ENCODE results near the gene GLI3.

The GLI3 gene

DNA sequence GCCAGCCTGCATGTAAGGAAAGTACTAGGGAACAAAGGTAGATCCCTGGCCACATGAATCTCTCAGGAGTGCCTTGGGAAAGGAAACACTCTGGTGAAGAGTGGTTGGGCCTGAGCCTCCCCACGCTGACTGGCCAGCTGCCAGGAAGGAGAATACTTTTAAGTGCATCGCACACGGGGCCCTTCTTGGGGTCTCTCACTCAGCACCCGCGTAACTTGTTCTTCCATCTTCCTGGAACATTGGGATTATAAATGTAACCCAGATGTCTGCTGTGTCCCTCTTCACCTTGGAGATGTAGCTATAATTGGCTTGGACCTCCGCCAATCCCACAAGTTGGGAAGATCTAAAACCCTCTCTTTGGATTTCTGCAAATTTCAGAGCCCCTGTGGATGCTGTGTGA lies 4.4 kb upstream of the GLI3 start:
- no peaks in the 10 kb centered on the region for H3K9me3 ChIP-seq (ENCODE audit: severe bottlenecking)

DNA sequence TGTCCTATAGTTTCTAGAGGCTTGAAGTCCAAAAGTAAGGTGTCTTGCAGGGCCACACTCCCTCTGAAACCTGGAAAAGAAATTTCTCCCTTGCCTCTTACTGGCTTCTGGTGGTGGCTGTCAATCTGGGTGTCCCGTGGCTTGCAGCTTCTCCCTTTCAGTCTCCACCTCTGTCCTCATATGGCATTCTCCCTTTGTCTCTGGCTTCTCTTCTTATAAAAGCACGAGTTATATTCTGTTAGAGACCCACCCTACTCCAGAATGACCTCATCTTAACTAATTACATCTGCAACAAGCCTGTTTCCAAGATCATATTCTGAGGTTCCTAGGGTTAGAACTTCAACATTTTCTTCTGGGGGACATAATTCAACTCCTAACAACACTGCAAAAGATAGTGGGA lies 3.4 kb upstream of the GLI3 start:
- H3K4me3 ChIP-seq (ENCODE audit: low read depth, low read length) = no peak overlapping the region
- DNase-seq = no peak
- H3K27ac ChIP-seq = no peak overlapping the region
- TF ChIP-seq, protein P1, sequence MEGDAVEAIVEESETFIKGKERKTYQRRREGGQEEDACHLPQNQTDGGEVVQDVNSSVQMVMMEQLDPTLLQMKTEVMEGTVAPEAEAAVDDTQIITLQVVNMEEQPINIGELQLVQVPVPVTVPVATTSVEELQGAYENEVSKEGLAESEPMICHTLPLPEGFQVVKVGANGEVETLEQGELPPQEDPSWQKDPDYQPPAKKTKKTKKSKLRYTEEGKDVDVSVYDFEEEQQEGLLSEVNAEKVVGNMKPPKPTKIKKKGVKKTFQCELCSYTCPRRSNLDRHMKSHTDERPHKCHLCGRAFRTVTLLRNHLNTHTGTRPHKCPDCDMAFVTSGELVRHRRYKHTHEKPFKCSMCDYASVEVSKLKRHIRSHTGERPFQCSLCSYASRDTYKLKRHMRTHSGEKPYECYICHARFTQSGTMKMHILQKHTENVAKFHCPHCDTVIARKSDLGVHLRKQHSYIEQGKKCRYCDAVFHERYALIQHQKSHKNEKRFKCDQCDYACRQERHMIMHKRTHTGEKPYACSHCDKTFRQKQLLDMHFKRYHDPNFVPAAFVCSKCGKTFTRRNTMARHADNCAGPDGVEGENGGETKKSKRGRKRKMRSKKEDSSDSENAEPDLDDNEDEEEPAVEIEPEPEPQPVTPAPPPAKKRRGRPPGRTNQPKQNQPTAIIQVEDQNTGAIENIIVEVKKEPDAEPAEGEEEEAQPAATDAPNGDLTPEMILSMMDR (IDR thresholded peaks at IDR 0.05; ENCODE audit: low read depth, low read length) = no peak
- peaks cover 43% of the 10 kb centered on the region for H3K27me3 ChIP-seq (ENCODE audit: insufficient read depth, low read depth, severe bottlenecking)
- H3K9me3 ChIP-seq (ENCODE audit: severe bottlenecking) = no peaks in the 10 kb centered on the region
- no peaks in the 10 kb centered on the region for H3K36me3 ChIP-seq

More for the DNA sequence above, 4.4 kb upstream of the GLI3 start:
- DNase-seq = no peak
- Histone ChIP-seq H3K4me3 (ENCODE audit: low read depth, low read length) (no peak overlapping the region), H3K27me3 (ENCODE audit: insufficient read depth, low read depth, severe bottlenecking) (peaks cover 33% of the 10 kb centered on the region), H3K36me3 (no peaks in the 10 kb centered on the region), H3K27ac (no peak overlapping the region)
- TF ChIP-seq, protein P1 (IDR thresholded peaks at IDR 0.05; ENCODE audit: low read depth, low read length) = no peak

DNA sequence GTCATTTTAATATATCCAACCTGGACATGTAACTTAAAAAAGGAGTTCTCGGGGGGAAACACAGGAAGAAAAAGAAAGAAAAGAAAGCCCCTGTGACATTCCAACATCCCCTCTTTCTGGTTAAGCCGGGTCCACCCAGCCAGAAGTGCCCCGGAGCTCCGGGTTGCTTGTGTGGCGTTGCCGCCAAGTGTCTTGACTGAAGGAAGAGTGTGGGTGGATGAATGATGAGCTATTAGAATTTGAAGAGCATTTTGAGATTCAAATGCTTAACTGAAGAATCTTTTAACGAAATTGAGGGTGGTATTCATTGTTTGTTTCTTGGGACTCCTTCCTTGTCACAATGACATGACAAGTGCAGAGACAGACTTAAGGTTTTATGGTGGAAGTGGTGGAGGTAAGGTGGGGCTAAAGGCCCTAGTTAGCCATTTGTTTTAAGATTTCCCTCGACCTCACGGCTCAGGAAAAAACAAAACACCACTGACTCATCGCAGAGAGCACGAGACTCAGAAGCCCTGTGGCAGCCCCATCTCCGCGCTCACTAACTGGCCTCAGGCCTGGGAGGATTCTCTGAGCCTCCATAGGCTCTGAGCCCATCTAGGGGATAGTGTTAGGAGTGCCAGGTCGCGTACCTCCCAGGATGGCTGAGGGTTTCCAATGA lies 1.8 kb upstream of the GLI3 start:
- TF ChIP-seq, protein P1 (IDR thresholded peaks at IDR 0.05; ENCODE audit: low read depth, low read length) = no peak
- Histone ChIP-seq H3K27ac (no peak overlapping the region), H3K36me3 (no peaks in the 10 kb centered on the region), H3K4me3 (ENCODE audit: low read depth, low read length) (no peak overlapping the region), H3K27me3 (ENCODE audit: insufficient read depth, low read depth, severe bottlenecking) (peaks cover 57% of the 10 kb centered on the region), H3K9me3 (ENCODE audit: severe bottlenecking) (no peaks in the 10 kb centered on the region)
- DNase-seq = no peak

DNA sequence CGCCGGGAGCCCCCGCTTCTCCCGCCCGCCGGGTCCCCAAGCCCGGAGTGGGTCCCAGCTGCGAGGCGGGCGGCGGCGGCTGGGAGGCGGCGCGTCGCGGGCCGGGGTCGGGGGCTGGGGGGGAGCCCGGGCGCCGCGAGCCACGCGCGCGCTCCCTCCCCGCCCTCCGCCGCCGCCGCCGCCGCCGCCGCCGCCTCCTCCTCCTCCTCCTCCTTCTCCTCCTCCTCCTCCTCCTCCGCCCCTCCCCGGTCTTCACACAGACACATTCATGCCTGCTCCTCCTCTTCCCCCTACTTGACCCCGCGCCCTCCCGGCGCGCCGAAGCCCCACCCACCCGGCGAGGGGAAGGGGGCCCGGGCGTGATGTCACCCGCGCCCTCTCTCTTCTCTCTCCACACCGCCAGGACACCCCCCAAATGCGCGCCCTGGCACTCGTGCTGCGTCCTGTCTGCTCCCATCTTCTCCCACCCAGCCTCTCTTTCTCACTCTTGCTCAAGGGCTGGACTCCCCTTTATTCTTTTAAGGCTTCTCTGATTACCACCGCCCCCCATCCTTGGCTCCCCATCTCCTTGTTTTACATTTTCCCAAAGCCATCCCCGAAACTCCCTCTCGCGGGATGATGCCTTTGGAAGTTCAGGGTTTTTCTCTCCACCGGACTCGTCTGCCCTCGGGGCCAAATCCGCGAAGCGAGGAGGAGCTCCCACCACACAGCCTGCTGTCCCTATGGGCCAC lies 967 bp upstream of the GLI3 start:
- no peak overlapping the region for H3K27ac ChIP-seq
- no peaks in the 10 kb centered on the region for H3K9me3 ChIP-seq (ENCODE audit: severe bottlenecking)
- peak overlapping the region; percentile 53 for H3K4me3 ChIP-seq (ENCODE audit: low read depth, low read length)
- peak; percentile 7 for DNase-seq
- TF ChIP-seq, protein P1 (IDR thresholded peaks at IDR 0.05; ENCODE audit: low read depth, low read length) = no peak
- peaks cover 64% of the 10 kb centered on the region for H3K27me3 ChIP-seq (ENCODE audit: insufficient read depth, low read depth, severe bottlenecking)
- no peaks in the 10 kb centered on the region for H3K36me3 ChIP-seq

DNA sequence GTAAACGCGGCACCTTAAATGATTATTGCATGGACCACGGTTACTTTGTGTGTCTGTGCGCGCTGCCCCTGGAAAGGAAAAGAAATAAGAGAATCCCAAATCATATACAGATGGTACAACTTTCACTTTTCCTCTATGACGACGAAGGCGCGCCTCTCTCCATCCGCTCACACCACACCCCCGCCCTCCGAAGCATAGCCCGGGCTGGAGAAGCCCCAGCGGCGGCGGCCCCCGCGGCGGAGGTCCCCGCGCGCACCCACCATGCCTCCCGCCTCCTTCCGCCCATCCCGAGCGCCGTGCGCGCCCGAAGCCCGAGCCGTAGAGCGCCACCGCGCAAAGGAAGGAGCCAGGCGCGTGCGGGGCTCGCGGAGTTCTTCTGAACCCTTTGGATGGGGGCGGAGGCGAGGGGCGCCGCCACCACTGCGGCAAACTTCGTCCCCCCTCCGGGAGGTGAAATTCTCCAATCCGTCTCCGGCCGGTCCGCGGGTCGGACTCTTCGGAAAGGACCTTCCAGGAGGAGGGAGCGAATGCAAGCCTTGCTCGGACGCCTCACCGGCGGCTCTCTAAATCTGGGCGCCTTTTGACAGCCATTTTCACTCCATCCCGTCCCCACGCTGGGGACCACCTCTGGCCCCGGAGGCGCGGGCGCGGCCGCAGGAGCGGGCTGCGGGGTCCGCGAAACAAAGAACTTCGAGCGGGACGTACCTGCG lies 588 bp downstream of the GLI3 start:
- Histone ChIP-seq H3K4me3 (ENCODE audit: low read depth, low read length) (peak overlapping the region; percentile 56), H3K27me3 (ENCODE audit: insufficient read depth, low read depth, severe bottlenecking) (peaks cover 58% of the 10 kb centered on the region), H3K36me3 (no peaks in the 10 kb centered on the region), H3K27ac (no peak overlapping the region), H3K9me3 (ENCODE audit: severe bottlenecking) (no peaks in the 10 kb centered on the region)
- DNase-seq = peak; percentile 10
- TF ChIP-seq, protein P1 (IDR thresholded peaks at IDR 0.05; ENCODE audit: low read depth, low read length) = no peak
